ENCODE data around the gene SLC39A8.

SLC39A8 gene

GRCh38 chr4:102227388-102227787 is 117.9 kb downstream of the SLC39A8 start:
- no peak for DNase-seq (ENCODE audit: low read depth)

GRCh38 chr4:102223461-102223860 is 121.8 kb downstream of the SLC39A8 start:
- no peak for DNase-seq (ENCODE audit: low read depth)

- no peak for DNase-seq (ENCODE audit: low read depth)
Measured at GRCh38 chr4:102222838-102223409, 122.4 kb downstream of the SLC39A8 start.

- no peak for DNase-seq (ENCODE audit: low read depth)
Measured at GRCh38 chr4:102219129-102219528, 126.2 kb downstream of the SLC39A8 start.

GRCh38 chr4:102218656-102219055 is 126.6 kb downstream of the SLC39A8 start:
- DNase-seq (ENCODE audit: low read depth): no peak

- no peak for DNase-seq (ENCODE audit: low read depth)
Measured at GRCh38 chr4:102217775-102218355, 127.4 kb downstream of the SLC39A8 start.

- DNase-seq (ENCODE audit: low read depth): no peak
Measured at GRCh38 chr4:102217345-102217744, 127.9 kb downstream of the SLC39A8 start.

GRCh38 chr4:102216666-102217065 is 128.6 kb downstream of the SLC39A8 start:
- no peak for DNase-seq (ENCODE audit: low read depth)

- no peak for DNase-seq (ENCODE audit: low read depth)
Measured at GRCh38 chr4:102213031-102213430, 132.3 kb downstream of the SLC39A8 start.

Data from iris pigment epithelial cell (primary cell).